ENCODE data around the gene CPPED1. TPM values are rescaled to one million over a fixed set of nuclear protein-coding genes. Genes with fewer than 3 reads are reported as not detected.
A peak's percentile ranks its signal among the peaks of the same experiment; 100 is the strongest.

The CPPED1 gene
- total RNA-seq, 3 donors from 2014 or later, result 5.8 to 8.6 (median 8.2) TPM

DNA sequence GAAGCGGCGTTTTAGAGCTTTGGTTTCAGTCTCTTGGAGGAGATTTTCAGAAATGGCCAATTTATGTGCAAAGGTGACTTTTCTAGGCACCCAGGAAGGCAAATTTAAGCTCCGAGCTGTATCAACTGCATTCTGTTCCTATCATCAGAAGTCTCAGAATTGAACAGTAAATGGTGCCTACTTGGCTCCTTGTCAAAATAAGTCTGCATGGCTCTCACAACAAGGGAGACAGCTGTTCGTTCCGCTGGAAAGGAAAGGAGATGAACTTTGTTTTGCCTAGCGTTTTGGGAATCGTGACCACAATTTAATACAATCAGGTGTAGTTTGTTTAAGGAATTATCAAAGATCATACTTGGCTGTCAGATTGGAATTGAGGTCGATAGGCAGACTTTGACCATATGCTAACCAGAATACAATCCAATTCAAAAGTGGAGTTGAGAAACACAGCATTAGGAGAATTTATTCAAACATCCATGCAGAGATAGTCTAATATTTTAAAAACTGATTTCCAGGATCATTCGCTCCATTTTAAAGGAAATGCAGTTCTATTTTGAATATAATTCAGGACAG, 139.4 kb downstream of the CPPED1 start:
- DNase-seq (no peak), ATAC-seq (no peak)
- Mint-ChIP-seq H3K36me3 (ENCODE audit: insufficient read depth) (peaks cover 39% of the 10 kb centered on the region), H3K9me3 (peaks cover 39% of the 10 kb centered on the region), H3K27me3 (ENCODE audit: low read depth) (no peaks in the 10 kb centered on the region), H3K4me3 (no peak overlapping the region), H3K4me1 (ENCODE audit: low read depth) (no peaks in the 10 kb centered on the region)

DNA sequence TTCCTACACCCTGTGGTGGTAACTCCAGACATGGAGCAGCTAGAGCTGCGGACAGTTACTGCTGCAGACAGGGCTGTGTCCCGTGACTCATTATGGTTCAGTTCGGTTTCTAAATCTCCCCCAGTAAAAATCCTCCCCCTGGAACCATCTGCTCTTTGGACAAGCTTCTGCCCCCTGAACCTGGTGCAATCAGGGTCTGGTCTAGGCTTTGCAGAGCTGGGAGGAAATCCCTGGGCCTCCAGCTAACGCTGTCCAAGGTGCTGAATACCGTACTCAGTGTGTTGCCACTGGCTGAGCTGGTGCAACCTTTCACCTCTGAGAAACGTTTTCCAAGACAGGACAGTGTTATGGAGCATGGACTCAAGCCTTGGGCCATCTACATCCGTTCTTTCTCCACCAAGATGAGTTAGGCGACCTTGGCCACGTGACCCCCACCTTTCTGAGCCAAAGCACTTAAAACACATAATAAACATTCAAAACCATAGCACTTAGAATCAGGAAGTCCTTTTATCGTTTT, 142.0 kb downstream of the CPPED1 start:
- ATAC-seq, result no peak
- Mint-ChIP-seq H3K9me3 (peaks cover 29% of the 10 kb centered on the region), H3K36me3 (ENCODE audit: insufficient read depth) (peaks cover 31% of the 10 kb centered on the region)

DNA sequence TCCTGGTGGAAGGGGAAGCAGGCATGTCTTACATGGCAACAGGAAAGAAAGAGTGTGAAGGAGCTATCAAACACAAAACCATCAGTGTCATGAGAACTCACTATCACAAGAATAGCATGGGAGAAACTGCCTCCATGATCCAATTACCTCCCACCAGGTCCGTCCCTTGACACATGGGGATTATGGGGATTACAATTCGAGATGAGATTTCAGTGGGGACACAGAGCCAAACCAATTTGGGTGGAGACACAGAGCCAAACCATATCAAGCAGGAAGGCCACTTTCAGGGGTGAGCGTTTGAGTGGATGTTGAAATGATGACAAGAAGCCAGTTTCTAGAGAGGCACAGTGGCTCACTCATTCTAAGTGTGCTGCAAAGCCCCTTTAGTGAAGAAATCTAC, 143.8 kb downstream of the CPPED1 start:
- Mint-ChIP-seq H3K36me3 (ENCODE audit: insufficient read depth) (peaks cover 25% of the 10 kb centered on the region), H3K27me3 (ENCODE audit: low read depth) (no peaks in the 10 kb centered on the region), H3K4me3 (no peak overlapping the region), H3K4me1 (ENCODE audit: low read depth) (no peaks in the 10 kb centered on the region), H3K9me3 (peaks cover 22% of the 10 kb centered on the region)
- DNase-seq (no peak), ATAC-seq (no peak)

More for the DNA sequence above, 142.0 kb downstream of the CPPED1 start:
- Mint-ChIP-seq H3K4me3 (no peak overlapping the region), H3K4me1 (ENCODE audit: low read depth) (no peaks in the 10 kb centered on the region), H3K27me3 (ENCODE audit: low read depth) (no peaks in the 10 kb centered on the region)
- DNase-seq, result no peak

DNA sequence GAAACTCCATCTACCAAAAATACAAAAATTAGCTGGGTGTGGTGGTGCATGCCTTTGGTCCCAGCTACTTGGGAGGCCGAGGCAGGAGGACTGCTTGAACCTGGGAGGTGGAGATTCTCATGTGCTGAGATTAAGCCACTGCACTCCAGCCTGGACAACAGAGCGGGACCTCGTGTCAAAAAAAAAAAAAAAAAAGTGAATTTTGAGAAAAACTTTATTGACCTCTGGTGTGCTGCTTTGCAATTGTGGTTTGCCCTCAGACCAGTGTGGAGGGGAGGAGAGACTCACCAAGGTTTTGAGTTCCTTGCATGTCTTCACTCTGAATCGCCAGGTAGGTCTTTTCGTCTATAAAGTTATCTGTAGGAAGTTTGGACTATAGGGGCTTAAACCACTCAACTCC, 145.2 kb downstream of the CPPED1 start:
- H3K4me3 Mint-ChIP-seq, result no peak overlapping the region
- H3K4me1 Mint-ChIP-seq (ENCODE audit: low read depth), result no peaks in the 10 kb centered on the region

DNA sequence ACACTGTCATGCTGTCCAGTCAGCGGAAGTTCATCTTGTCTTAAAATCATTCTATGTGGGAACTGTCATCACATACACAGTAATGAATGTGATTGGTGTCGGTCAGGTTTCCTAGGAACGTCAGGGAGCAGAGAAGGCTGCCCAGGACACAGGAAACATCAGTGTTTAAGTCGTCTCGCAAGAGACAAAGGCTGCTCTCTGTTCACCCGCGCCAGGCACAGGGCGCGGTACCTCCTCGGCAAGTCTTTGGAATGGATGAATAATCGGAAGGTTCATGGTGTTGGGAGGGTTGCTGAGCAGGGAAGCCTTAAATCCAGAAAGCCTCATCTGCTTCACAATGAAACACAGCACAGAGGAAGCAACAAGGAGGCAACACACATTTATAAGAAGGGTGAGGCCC, 148.2 kb downstream of the CPPED1 start:
- DNase-seq, result no peak
- Mint-ChIP-seq H3K4me3 (no peak overlapping the region), H3K9me3 (peaks cover 14% of the 10 kb centered on the region), H3K4me1 (ENCODE audit: low read depth) (no peaks in the 10 kb centered on the region), H3K27me3 (ENCODE audit: low read depth) (no peaks in the 10 kb centered on the region), H3K36me3 (ENCODE audit: insufficient read depth) (peaks cover 4% of the 10 kb centered on the region)
- no peak for ATAC-seq

More for the DNA sequence above, 145.2 kb downstream of the CPPED1 start:
- Mint-ChIP-seq H3K27me3 (ENCODE audit: low read depth) (no peaks in the 10 kb centered on the region), H3K9me3 (peaks cover 19% of the 10 kb centered on the region), H3K36me3 (ENCODE audit: insufficient read depth) (peaks cover 12% of the 10 kb centered on the region)
- DNase-seq (no peak), ATAC-seq (no peak)

DNA sequence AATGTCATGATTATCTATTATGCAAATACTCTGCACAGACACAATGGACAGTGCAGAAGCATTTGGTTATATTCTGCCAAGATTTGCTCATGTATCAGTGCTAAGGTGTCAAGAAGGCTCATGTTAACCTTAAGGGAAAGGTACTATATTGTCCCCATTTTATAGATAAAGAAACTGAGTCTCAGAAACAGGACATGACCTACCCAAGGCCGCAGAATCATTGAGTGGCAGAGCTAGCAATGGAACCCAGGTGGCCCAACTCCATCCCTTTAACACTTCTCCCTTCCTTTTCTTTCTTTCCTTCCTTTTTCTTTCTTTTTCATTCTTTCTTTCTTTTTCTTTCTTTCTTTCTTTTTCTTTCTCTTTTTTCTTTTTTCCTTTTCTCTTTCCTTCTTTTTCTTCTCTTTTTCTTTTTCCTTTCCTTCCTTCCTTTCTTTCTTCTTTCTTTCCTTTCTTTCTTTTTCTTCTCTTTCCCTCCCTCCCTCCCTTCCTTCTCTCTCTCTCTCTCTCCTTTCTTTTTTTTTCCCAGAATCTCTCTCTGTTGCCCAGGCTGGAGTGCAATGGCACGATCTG, 149.8 kb downstream of the CPPED1 start:
- no peaks in the 10 kb centered on the region for H3K4me1 Mint-ChIP-seq (ENCODE audit: low read depth)
- peaks cover 1% of the 10 kb centered on the region for H3K36me3 Mint-ChIP-seq (ENCODE audit: insufficient read depth)
- peaks cover 12% of the 10 kb centered on the region for H3K9me3 Mint-ChIP-seq
- no peak for DNase-seq
- ATAC-seq, result no peak
- H3K4me3 Mint-ChIP-seq, result no peak overlapping the region
- no peaks in the 10 kb centered on the region for H3K27me3 Mint-ChIP-seq (ENCODE audit: low read depth)

DNA sequence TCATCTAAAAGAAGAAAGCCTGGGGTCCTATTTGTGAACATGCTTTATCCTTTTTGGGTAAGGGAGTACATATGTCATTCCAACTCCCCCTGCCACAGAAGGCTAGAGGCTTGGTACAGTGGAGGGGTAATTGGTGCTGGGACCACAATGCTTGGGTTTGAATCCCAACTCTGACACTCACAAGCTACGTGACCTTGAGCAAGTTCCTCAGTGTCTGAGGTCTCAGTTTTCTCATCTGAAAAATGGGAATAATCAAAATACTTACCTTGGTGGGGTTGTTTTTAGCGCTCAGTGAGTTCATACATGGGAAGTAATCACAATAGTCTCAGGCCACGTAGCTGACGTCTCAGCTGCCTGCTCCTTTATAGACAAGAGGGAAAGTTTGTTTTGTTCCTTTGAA, 150.8 kb downstream of the CPPED1 start:
- Mint-ChIP-seq H3K36me3 (ENCODE audit: insufficient read depth) (no peaks in the 10 kb centered on the region), H3K4me1 (ENCODE audit: low read depth) (peaks cover 1% of the 10 kb centered on the region), H3K9me3 (peaks cover 5% of the 10 kb centered on the region), H3K27me3 (ENCODE audit: low read depth) (no peaks in the 10 kb centered on the region), H3K4me3 (no peak overlapping the region)
- DNase-seq, result no peak
- ATAC-seq, result no peak

DNA sequence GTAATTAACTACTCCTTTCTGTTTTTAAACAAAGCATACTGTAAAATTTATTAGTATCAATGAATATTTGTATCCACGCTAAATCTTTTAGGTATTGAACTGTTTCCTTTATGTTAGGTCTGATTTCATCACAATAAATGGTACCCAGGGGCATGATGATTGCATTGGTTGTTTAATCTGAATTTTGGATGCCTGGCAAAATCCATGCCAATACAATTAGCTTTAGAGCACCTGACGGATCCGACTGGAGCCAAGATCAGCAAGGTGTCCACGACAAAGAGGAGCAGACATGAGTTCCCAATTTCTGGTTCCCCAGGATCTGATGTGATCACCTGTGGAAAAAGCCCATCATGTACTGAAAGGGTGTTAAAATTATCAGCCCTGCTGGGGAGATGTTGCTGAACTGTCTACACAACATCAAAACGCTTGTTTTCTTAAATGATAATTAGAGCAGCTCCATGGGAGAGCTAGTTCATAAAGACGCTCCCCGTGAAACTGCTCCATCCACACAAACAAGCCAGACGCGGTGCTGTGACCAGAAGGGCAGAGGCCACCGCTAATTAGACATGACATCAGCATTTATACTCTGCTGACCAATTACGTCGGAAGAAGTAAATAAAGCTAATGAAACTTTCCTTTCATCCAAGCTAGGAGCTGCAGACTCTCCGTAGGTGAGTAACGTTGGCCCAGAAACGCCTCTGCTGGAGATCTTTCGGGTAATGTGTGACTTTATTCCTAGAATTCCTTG, 151.7 kb downstream of the CPPED1 start:
- DNase-seq (no peak), ATAC-seq (no peak)
- Mint-ChIP-seq H3K9me3 (no peaks in the 10 kb centered on the region), H3K4me1 (ENCODE audit: low read depth) (peaks cover 8% of the 10 kb centered on the region), H3K27me3 (ENCODE audit: low read depth) (no peaks in the 10 kb centered on the region), H3K36me3 (ENCODE audit: insufficient read depth) (no peaks in the 10 kb centered on the region), H3K4me3 (no peak overlapping the region)

DNA sequence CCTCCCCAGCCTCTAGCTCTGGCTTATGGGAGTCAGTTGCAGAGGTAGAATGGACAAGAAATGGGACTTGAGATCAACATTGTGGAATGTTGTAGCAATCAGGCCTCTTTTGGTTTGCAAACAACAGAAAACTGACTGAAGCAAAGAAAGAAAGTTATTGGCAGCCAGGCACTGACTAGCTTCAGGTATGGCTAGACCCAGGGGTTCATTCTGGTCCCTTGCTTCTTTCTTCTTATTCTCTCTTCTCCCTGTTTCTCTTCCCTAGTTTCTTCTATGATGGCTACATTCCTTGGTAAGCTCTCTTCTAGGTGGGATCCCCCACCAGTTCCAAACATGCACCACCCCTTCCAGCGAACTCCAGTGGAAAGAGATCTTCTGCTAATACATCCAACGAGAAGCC, 154.3 kb downstream of the CPPED1 start:
- Mint-ChIP-seq H3K27me3 (ENCODE audit: low read depth) (no peaks in the 10 kb centered on the region), H3K4me1 (ENCODE audit: low read depth) (peaks cover 17% of the 10 kb centered on the region), H3K9me3 (no peaks in the 10 kb centered on the region)

DNA sequence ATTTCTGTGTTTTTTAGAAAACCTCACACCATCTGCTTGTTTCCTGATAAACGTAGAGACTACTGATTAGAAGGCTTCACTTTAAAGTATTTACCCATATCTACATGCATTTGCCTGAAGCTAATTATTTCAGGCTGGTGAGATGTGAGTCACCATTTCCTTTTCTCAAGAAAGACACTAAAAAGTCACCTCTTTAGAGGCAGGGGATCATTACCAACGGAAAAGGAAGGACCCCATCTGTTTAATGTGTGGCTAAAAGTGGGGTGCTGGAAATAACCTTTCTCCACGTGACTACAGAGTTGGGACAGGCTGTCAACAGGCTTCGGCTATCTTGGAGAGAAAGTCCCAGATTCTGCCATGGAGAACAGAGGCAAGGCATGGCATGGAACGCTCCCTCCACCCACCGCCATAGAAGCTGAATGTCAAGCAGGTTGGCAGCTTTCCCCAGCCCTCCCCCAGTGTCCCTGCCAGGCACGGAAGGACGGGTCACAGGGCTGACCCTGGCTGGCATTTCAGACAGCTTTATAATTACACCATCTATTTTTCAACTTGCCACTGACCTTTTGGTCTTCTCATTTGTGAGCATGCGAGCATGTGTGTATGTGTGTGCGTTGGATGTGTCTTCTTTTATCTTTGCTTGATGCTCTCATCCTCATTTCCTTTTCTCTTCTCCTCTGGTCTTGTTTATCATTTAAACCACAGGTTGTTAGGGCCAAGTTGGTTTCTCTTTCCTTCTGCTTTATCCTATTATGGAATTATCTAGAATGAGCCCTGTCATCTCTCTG, 157.0 kb downstream of the CPPED1 start:
- Mint-ChIP-seq H3K4me1 (ENCODE audit: low read depth) (peaks cover 17% of the 10 kb centered on the region), H3K36me3 (ENCODE audit: insufficient read depth) (no peaks in the 10 kb centered on the region), H3K27me3 (ENCODE audit: low read depth) (no peaks in the 10 kb centered on the region), H3K9me3 (peaks cover 3% of the 10 kb centered on the region), H3K4me3 (peak overlapping the region; percentile 40)
- peak; percentile 19 for DNase-seq
- peak; percentile 75 for ATAC-seq

More for the DNA sequence above, 154.3 kb downstream of the CPPED1 start:
- no peaks in the 10 kb centered on the region for H3K36me3 Mint-ChIP-seq (ENCODE audit: insufficient read depth)
- no peak for ATAC-seq
- DNase-seq, result no peak
- H3K4me3 Mint-ChIP-seq, result no peak overlapping the region

DNA sequence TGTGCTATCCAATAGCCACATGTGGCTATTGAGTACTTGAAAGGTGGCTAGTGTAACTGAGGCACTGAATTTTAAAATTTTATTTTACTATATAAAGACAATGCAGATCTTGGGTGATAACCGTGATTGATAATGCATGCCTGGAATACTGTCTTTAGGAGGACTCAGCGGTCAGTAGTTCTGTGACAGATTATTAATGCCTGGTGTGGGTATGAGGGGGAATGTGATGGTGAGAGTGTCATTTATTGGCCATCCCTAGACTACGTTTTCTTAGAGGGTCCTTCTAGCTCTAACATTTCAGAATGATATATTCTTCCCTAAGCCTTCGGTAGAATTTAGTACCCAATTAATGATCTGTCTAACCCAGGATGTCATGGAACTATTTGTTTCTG, 157.6 kb downstream of the CPPED1 start:
- Mint-ChIP-seq H3K9me3 (peaks cover 3% of the 10 kb centered on the region), H3K27me3 (ENCODE audit: low read depth) (no peaks in the 10 kb centered on the region), H3K4me3 (peak overlapping the region; percentile 40), H3K4me1 (ENCODE audit: low read depth) (peaks cover 17% of the 10 kb centered on the region), H3K36me3 (ENCODE audit: insufficient read depth) (no peaks in the 10 kb centered on the region)
- DNase-seq (no peak), ATAC-seq (no peak)

DNA sequence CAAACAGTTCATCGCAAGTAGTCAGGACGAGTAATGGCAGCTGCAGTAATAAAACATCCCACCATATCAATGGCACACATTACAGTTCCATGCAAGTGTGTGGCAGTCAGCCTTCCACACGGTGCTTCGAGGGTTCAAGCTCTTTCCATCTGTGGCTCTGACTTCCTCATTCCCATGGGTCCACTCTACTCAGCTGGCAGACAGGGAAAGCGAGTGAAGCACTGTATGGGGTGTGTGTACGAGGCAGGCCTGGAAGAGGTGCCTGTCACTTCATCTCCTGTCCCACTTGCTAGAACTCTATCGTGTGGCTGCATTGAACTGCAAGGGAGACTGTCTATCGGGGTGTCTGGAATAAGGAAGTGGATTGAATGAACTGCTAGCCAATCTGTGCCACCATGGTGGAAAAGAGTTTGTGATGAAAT, 160.6 kb downstream of the CPPED1 start:
- no peaks in the 10 kb centered on the region for H3K27me3 Mint-ChIP-seq (ENCODE audit: low read depth)
- ATAC-seq, result no peak
- peaks cover 3% of the 10 kb centered on the region for H3K9me3 Mint-ChIP-seq
- H3K4me3 Mint-ChIP-seq, result no peak overlapping the region
- no peaks in the 10 kb centered on the region for H3K36me3 Mint-ChIP-seq (ENCODE audit: insufficient read depth)
- H3K4me1 Mint-ChIP-seq (ENCODE audit: low read depth), result peaks cover 16% of the 10 kb centered on the region
- DNase-seq, result no peak

DNA sequence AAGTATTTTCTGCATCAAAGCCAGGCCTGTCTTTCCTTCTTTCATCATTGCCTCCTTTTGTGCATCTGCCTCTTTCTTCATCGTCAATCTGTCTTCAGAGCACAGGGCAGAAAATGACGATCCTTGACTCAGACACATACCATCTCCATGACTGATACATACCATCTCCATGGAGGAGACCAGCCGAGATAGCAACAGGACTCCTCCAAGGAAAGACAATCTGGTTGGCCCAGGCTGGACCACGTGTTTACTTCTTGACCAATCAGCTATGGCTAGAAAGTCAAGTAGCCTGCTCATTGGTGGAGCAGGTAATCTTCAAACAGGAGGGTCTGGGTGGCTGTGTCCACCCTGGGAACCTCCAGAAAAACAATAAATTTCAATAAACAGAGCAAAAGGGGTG, 164.6 kb downstream of the CPPED1 start:
- H3K27me3 Mint-ChIP-seq (ENCODE audit: low read depth), result peaks cover 3% of the 10 kb centered on the region
- H3K4me3 Mint-ChIP-seq, result no peak overlapping the region
- no peaks in the 10 kb centered on the region for H3K36me3 Mint-ChIP-seq (ENCODE audit: insufficient read depth)
- peaks cover 3% of the 10 kb centered on the region for H3K9me3 Mint-ChIP-seq
- DNase-seq (no peak), ATAC-seq (no peak)
- H3K4me1 Mint-ChIP-seq (ENCODE audit: low read depth), result no peaks in the 10 kb centered on the region

DNA sequence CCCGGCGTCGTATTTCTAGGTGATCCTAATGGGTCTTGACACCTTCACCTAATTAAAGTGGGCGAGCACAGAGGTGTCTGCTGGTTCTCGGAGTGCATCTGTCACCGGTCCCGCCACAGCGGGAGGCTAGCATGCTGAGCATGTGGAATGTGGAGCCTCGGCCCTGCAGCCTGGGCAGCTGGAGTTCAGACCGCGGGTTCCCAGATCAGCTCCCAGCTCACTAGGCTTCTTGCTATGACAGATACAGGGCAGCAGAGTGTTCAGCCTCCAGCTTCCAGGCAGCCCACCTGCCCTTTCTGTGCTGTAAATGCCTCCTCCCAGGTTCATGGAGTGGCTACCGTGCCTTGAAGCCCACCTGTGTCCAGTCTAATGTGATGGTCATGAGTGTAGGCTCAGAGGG, 166.7 kb downstream of the CPPED1 start:
- DNase-seq (no peak), ATAC-seq (no peak)
- Mint-ChIP-seq H3K36me3 (ENCODE audit: insufficient read depth) (no peaks in the 10 kb centered on the region), H3K27me3 (ENCODE audit: low read depth) (peaks cover 6% of the 10 kb centered on the region), H3K4me1 (ENCODE audit: low read depth) (no peaks in the 10 kb centered on the region), H3K4me3 (no peak overlapping the region), H3K9me3 (no peaks in the 10 kb centered on the region)
